Ishikawa (cell line): ENCODE data around the gene PRXL2A.

Source experiments
- CEBPB ChIP-seq: IDR thresholded peaks from 2 replicates; pipeline ENCODE4 v1.6.1; 2012
- CREB1 ChIP-seq: IDR thresholded peaks from 2 replicates; pipeline ENCODE4 v1.6.1; 2012; ENCODE audit warnings: low read depth
- EGR1 ChIP-seq: IDR thresholded peaks from 2 replicates; pipeline ENCODE4 v1.6.1; 2012
- EP300 ChIP-seq: IDR thresholded peaks from 2 replicates; pipeline ENCODE4 v1.6.1; 2012; ENCODE audit warnings: borderline replicate concordance
- FOXM1 ChIP-seq: IDR thresholded peaks from 2 replicates; pipeline ENCODE4 v1.6.1; 2012; ENCODE audit warnings: low read depth, borderline replicate concordance
- MAX ChIP-seq: IDR thresholded peaks from 2 replicates; pipeline ENCODE4 v1.6.1; 2012
- NFIC ChIP-seq: IDR thresholded peaks from 2 replicates; pipeline ENCODE4 v1.6.1; 2012
- RAD21 ChIP-seq: IDR thresholded peaks from 2 replicates; pipeline ENCODE4 v1.6.1; 2012; ENCODE audit warnings: low read depth
- REST ChIP-seq: IDR thresholded peaks from 2 replicates; pipeline ENCODE4 v1.6.1; 2012; ENCODE audit warnings: low read depth, mild to moderate bottlenecking
- TAF1 ChIP-seq: IDR thresholded peaks from 2 replicates; pipeline ENCODE4 v1.6.1; 2012; ENCODE audit warnings: low read depth, mild to moderate bottlenecking
- TCF12 ChIP-seq: IDR thresholded peaks from 2 replicates; pipeline ENCODE4 v1.6.1; 2012; ENCODE audit warnings: low read depth
- TEAD4 ChIP-seq: IDR thresholded peaks from 2 replicates; pipeline ENCODE4 v1.6.1; 2012
- USF1 ChIP-seq: IDR thresholded peaks from 2 replicates; pipeline ENCODE4 v1.6.1; 2012
- YY1 ChIP-seq: IDR thresholded peaks from 2 replicates; pipeline ENCODE4 v1.6.1; 2012; ENCODE audit warnings: low read depth
- ZBTB7A ChIP-seq: IDR thresholded peaks from 2 replicates; pipeline ENCODE4 v1.6.1; 2012; ENCODE audit warnings: low read depth

The PRXL2A gene

GRCh38 chr10:80429521-80429973, 21.2 kb downstream of the PRXL2A start:
- TF ChIP-seq CEBPB (no peak), NFIC (peak; percentile 40; the same call in 1 of the 2 replicates), MAX (peak; percentile 33; the same call in 1 of the 2 replicates)

GRCh38 chr10:80433134-80433533, 24.8 kb downstream of the PRXL2A start:
- TF ChIP-seq ZBTB7A (no peak), TEAD4 (no peak), RAD21 (no peak), USF1 (no peak), EP300 (no peak), REST (no peak), NFIC (no peak), EGR1 (no peak), CEBPB (no peak), TAF1 (no peak), YY1 (no peak), MAX (no peak), FOXM1 (no peak), CREB1 (no peak), TCF12 (no peak)

- TF ChIP-seq ZBTB7A, result no peak
- TF ChIP-seq RAD21, result no peak
- TF ChIP-seq EGR1, result no peak
- no peak for TF ChIP-seq MAX
- TF ChIP-seq USF1, result no peak
- TF ChIP-seq YY1, result no peak
- TF ChIP-seq NFIC, result no peak
- no peak for TF ChIP-seq TEAD4
- no peak for TF ChIP-seq FOXM1
- TF ChIP-seq TCF12, result no peak
- TF ChIP-seq CREB1, result no peak
- no peak for TF ChIP-seq EP300
- no peak for TF ChIP-seq REST
- TF ChIP-seq CEBPB, result no peak
- no peak for TF ChIP-seq TAF1
Observed at GRCh38 chr10:80436446-80437098, 28.2 kb downstream of the PRXL2A start.

GRCh38 chr10:80437227-80437626, 28.9 kb downstream of the PRXL2A start:
- TF ChIP-seq EP300 (no peak), RAD21 (no peak), TAF1 (no peak), CEBPB (no peak), ZBTB7A (no peak), USF1 (no peak), CREB1 (no peak), TCF12 (no peak), TEAD4 (no peak), NFIC (no peak), REST (no peak), FOXM1 (no peak)
